HepG2 (cell line): Measurements from ENCODE around the gene KATNA1. TPM values are rescaled to one million over a fixed set of nuclear protein-coding genes. Genes with fewer than 3 reads are reported as not detected.

ENCODE experiments used
- EZH2 ChIP-seq: conservative IDR thresholded peaks from 2 replicates; pipeline ENCODE4 v1.6.1; 2012; ENCODE audit warnings: mild to moderate bottlenecking, low read depth, low read length, moderate library complexity
- FOXA1 ChIP-seq, 2 experiments: fragments of 450-650 bp in 1 of 2; sonication (generic) in 1 of 2; formaldehyde crosslinking in 1 of 2; IDR thresholded peaks; 2 replicates each; pipeline versions ENCODE4 v1.4.0 to v1.6.1; 2016 to 2020; ENCODE audit warnings: missing genetic modification reagents in 1 of 2
- KDM5B ChIP-seq: sonication (generic); formaldehyde crosslinking; IDR thresholded peaks from 2 replicates; pipeline ENCODE4 v1.4.0; 2020; ENCODE audit warnings: missing genetic modification reagents, mild to moderate bottlenecking, borderline replicate concordance
- NFKB2 ChIP-seq: sonication (generic); formaldehyde crosslinking; IDR thresholded peaks from 2 replicates; pipeline ENCODE4 v1.4.0; 2020; ENCODE audit warnings: missing genetic modification reagents, borderline replicate concordance
- POLR2AphosphoS5 ChIP-seq: IDR thresholded peaks from 2 replicates; pipeline ENCODE4 v1.6.1; 2012; ENCODE audit warnings: low read depth, low read length
- SUZ12 ChIP-seq: fragments of 150-350 bp; IDR thresholded peaks from 2 replicates; pipeline ENCODE4 v1.6.1; 2014; ENCODE audit warnings: low read depth, low read length
- TEAD3 ChIP-seq: optimal IDR thresholded peaks from 2 replicates; pipeline ENCODE3; 2016; ENCODE audit warnings: borderline replicate concordance
- XBP1 ChIP-seq: sonication (generic); formaldehyde crosslinking; IDR thresholded peaks from 2 replicates; pipeline ENCODE4 v1.5.0; 2020; ENCODE audit warnings: missing genetic modification reagents
- ZBTB40 ChIP-seq, 2 experiments: fragments of 450-650 bp in 1 of 2; sonication (generic) in 1 of 2; formaldehyde crosslinking in 1 of 2; IDR thresholded peaks; 2 replicates each; pipeline versions ENCODE4 v1.6.1 to v1.8.0; 2016 to 2022; ENCODE audit warnings: antibody characterized with exemption in 1 of 2, mild to moderate bottlenecking in 1 of 2, missing genetic modification reagents in 1 of 2
- ZFAT ChIP-seq: sonication (generic); formaldehyde crosslinking; conservative IDR thresholded peaks from 2 replicates; pipeline ENCODE4 v1.8.1; 2023; ENCODE audit warnings: missing genetic modification reagents, inconsistent platforms
- ZNF251 ChIP-seq: sonication (generic); formaldehyde crosslinking; IDR thresholded peaks from 2 replicates; pipeline ENCODE4 v1.9.0; 2021; ENCODE audit warnings: mild to moderate bottlenecking, missing genetic modification reagents
- ZNF337 ChIP-seq: sonication (generic); formaldehyde crosslinking; IDR thresholded peaks from 2 replicates; pipeline ENCODE4 v1.5.1; 2020; ENCODE audit warnings: missing genetic modification reagents, low read depth, mild to moderate bottlenecking, borderline replicate concordance
- ZNF547 ChIP-seq: sonication (generic); formaldehyde crosslinking; IDR thresholded peaks from 2 replicates; pipeline ENCODE4 v1.5.1; 2020; ENCODE audit warnings: mild to moderate bottlenecking, missing genetic modification reagents
- ZNF703 ChIP-seq: sonication (generic); formaldehyde crosslinking; IDR thresholded peaks from 2 replicates; pipeline ENCODE4 v1.5.1; 2020; ENCODE audit warnings: missing genetic modification reagents, mild to moderate bottlenecking, moderate library complexity, borderline replicate concordance
- ZSCAN12 ChIP-seq: sonication (generic); formaldehyde crosslinking; IDR thresholded peaks from 2 replicates; pipeline ENCODE4 v1.9.0; 2021; ENCODE audit warnings: mild to moderate bottlenecking, missing genetic modification reagents
- polyA plus RNA-seq, 8 experiments: library from polyadenylated mRNA; depleted of rRNA in 3 of 8; stranded (reverse) in 7 of 8; unstranded in 1 of 8; fragments of >200 nt; fragmentation: Illumina TruSeq in 4 of 8; extraction: Trizol in 4 of 8; gene quantifications; 2 replicates each; pipeline versions ENCODE4 v1.2.1 to v1.2.3, GENCODE V29; 2011 to 2016; ENCODE audit warnings: low read depth in 4 of 8, missing spikeins in 1 of 8, mixed read lengths in 1 of 8; ENCODE audit not compliant: insufficient read depth in 1 of 8
- total RNA-seq, 5 experiments: library from RNA; depleted of rRNA; stranded (reverse); fragments of >200 nt; fragmentation: Illumina TruSeq; extraction: Trizol; gene quantifications; 2 replicates each; pipeline ENCODE4 v1.2.3, GENCODE V29; 2016; ENCODE audit warnings: low read depth in 1 of 5
- TF ChIP-seq, protein P1 (sequence below): sonication (generic); formaldehyde crosslinking; conservative IDR thresholded peaks from 2 replicates; pipeline ENCODE4 v1.4.0; 2020; ENCODE audit warnings: mild to moderate bottlenecking, missing genetic modification reagents, moderate library complexity

Gene KATNA1
- total and polyA plus RNA-seq, 2 of the 13 experiments (the other 11 are each of a cell fraction or from before 2014, with no cell fraction given), result 14.8 to 25.3 TPM

DNA sequence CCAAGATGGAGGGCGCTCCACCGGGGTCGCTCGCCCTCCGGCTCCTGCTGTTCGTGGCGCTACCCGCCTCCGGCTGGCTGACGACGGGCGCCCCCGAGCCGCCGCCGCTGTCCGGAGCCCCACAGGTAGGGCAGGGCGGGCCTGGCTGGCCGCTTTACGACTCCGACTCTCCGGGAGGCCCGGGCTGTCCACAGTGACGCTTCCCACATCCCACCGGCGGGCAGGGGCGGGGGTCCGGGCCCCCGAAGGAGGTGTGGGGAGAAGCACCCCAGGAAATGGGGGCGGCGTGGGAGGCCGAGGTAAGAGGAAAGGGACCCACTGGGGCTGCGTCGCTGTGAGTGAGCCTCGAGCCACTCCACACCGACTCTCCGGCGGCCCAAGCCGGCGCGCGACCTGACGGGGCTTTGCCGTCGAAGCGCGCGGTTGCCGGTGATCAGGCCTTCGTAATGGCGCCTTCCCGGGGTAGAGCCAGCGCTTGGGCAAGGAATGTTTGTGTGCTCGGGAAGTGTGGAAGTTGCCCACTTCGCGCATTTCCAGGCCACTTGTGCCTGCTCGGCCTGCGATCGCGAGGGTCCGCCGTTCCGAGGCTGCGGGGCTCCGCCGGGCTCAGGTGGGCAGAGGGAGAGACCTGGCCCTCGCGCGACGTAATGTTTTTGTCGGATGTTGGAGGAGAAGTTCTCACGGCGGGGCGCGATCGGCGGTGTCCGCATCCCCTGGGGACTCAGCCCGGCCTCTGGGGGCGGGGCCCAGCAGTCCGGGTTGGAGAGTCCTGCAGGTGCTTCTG, 81.9 kb downstream of the KATNA1 start (continued):
- peak; percentile 90; the same call in 1 of the 2 replicates for TF ChIP-seq NFKB2
- peak; percentile 91 for TF ChIP-seq KDM5B (CRISPR knock-in tag)
- no peak for TF ChIP-seq SUZ12
- TF ChIP-seq EZH2, result no peak
- TF ChIP-seq ZNF547 (CRISPR knock-in tag), result peak; percentile 97
- TF ChIP-seq TEAD3 (CRISPR knock-in tag), result peak; percentile 18
- no peak for TF ChIP-seq XBP1 (CRISPR knock-in tag)
- no peak; the same call in 1 of the 2 replicates for TF ChIP-seq ZNF251 (CRISPR knock-in tag)
- TF ChIP-seq, protein P1, sequence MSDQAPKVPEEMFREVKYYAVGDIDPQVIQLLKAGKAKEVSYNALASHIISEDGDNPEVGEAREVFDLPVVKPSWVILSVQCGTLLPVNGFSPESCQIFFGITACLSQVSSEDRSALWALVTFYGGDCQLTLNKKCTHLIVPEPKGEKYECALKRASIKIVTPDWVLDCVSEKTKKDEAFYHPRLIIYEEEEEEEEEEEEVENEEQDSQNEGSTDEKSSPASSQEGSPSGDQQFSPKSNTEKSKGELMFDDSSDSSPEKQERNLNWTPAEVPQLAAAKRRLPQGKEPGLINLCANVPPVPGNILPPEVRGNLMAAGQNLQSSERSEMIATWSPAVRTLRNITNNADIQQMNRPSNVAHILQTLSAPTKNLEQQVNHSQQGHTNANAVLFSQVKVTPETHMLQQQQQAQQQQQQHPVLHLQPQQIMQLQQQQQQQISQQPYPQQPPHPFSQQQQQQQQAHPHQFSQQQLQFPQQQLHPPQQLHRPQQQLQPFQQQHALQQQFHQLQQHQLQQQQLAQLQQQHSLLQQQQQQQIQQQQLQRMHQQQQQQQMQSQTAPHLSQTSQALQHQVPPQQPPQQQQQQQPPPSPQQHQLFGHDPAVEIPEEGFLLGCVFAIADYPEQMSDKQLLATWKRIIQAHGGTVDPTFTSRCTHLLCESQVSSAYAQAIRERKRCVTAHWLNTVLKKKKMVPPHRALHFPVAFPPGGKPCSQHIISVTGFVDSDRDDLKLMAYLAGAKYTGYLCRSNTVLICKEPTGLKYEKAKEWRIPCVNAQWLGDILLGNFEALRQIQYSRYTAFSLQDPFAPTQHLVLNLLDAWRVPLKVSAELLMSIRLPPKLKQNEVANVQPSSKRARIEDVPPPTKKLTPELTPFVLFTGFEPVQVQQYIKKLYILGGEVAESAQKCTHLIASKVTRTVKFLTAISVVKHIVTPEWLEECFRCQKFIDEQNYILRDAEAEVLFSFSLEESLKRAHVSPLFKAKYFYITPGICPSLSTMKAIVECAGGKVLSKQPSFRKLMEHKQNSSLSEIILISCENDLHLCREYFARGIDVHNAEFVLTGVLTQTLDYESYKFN (CRISPR knock-in tag), result 0 out of 2 replicates have a peak, but pooled peaks have one; percentile 28
- no peak for TF ChIP-seq FOXA1 (IDR thresholded peaks at IDR 0.05)
- TF ChIP-seq FOXA1 (CRISPR knock-in tag; IDR thresholded peaks at IDR 0.05), result no peak
- peak; percentile 96; the same call in 1 of the 2 replicates for TF ChIP-seq ZNF703 (CRISPR knock-in tag)
- no peak for TF ChIP-seq ZBTB40 (IDR thresholded peaks at IDR 0.05)
- TF ChIP-seq ZBTB40 (CRISPR knock-in tag; IDR thresholded peaks at IDR 0.05), result peak; percentile 88
- TF ChIP-seq ZFAT (CRISPR knock-in tag), result no peak
- TF ChIP-seq ZNF337, result peak; percentile 78; the same call in 1 of the 2 replicates
- TF ChIP-seq POLR2AphosphoS5, result 0 out of 2 replicates have a peak, but pooled peaks have one; percentile 51
- TF ChIP-seq ZSCAN12, result 0 out of 2 replicates have a peak, but pooled peaks have one; percentile 44
